ENCODE data around the gene ATXN2. TPM values are rescaled to one million over a fixed set of nuclear protein-coding genes. Genes with fewer than 3 reads are reported as not detected.
A peak's percentile ranks its signal among the peaks of the same experiment; 100 is the strongest.
"Not testable (repeated sequence)": the region's sequence is repeated elsewhere in the genome, so short reads cannot be mapped to it uniquely, and the experiment has no call there.

ATXN2 gene
- total RNA-seq, 2 experiments from 2014 or later: 36.1 to 81.4 TPM

- H4K20me1 ChIP-seq (ENCODE audit: insufficient read depth, low read length): peaks cover 11% of the 10 kb centered on the region
- H3K36me3 ChIP-seq (ENCODE audit: insufficient read depth, low read length): no peaks in the 10 kb centered on the region
- H2AFZ ChIP-seq (ENCODE audit: low read length): peak overlapping the region; percentile 58
- H3K4me3 ChIP-seq (ENCODE audit: low read depth, low read length, poor library complexity, severe bottlenecking): peak overlapping the region; percentile 93
- peaks cover 36% of the 10 kb centered on the region for H3K79me2 ChIP-seq (ENCODE audit: insufficient read depth, low read depth, low read length)
- H3K27ac ChIP-seq (ENCODE audit: low read depth, low read length, poor library complexity, severe bottlenecking): peak overlapping the region; percentile 84
- no peaks in the 10 kb centered on the region for H3K9me3 ChIP-seq (ENCODE audit: low read length)
- no peaks in the 10 kb centered on the region for H3K9me2 ChIP-seq (ENCODE audit: insufficient read depth, low read length)
- H3K4me1 ChIP-seq (ENCODE audit: insufficient read depth, low read length, poor library complexity, severe bottlenecking): peaks cover 50% of the 10 kb centered on the region
- TSS peak; percentile 95 for BruUV-seq (replicated peaks)
- ChIA-PET CTCF (ENCODE audit: unreplicated experiment) (interaction anchor here (0.6 to 3.3 kb wide), 3 partner anchors 41 to 1503 kb away, joined by 3 to 22 read pairs (median 6); no protein-coding TSS in a partner anchor), POLR2A (interaction anchor here (1.0 to 2.8 kb wide), 7 partner anchors 9 to 47 kb away, joined by 3 to 16 read pairs (median 5); no protein-coding TSS in a partner anchor)
- TF ChIP-seq, protein P1, sequence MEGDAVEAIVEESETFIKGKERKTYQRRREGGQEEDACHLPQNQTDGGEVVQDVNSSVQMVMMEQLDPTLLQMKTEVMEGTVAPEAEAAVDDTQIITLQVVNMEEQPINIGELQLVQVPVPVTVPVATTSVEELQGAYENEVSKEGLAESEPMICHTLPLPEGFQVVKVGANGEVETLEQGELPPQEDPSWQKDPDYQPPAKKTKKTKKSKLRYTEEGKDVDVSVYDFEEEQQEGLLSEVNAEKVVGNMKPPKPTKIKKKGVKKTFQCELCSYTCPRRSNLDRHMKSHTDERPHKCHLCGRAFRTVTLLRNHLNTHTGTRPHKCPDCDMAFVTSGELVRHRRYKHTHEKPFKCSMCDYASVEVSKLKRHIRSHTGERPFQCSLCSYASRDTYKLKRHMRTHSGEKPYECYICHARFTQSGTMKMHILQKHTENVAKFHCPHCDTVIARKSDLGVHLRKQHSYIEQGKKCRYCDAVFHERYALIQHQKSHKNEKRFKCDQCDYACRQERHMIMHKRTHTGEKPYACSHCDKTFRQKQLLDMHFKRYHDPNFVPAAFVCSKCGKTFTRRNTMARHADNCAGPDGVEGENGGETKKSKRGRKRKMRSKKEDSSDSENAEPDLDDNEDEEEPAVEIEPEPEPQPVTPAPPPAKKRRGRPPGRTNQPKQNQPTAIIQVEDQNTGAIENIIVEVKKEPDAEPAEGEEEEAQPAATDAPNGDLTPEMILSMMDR (conservative IDR thresholded peaks at IDR 0.05; ENCODE audit: low read length): no peak
- TF ChIP-seq EZH2phosphoT487 (IDR thresholded peaks at IDR 0.05; ENCODE audit: borderline replicate concordance, low read depth, low read length): no peak
- DNase-seq (ENCODE audit: low spot score): peak; percentile 81
- H3K4me2 ChIP-seq (ENCODE audit: low read length): peak overlapping the region; percentile 90
- intact Hi-C loops (cut with micrococcal nuclease; ENCODE audit: unreplicated experiment): loop anchor here (1.0 to 10.0 kb wide), 4 partner anchors 41 to 360 kb away; partner anchors contain the start of genes ACAD10, ALDH2, ATXN2 and BRAP
Measured at GRCh38 chr12:111404362-111405148, 194.6 kb downstream of the ATXN2 start.

DNA sequence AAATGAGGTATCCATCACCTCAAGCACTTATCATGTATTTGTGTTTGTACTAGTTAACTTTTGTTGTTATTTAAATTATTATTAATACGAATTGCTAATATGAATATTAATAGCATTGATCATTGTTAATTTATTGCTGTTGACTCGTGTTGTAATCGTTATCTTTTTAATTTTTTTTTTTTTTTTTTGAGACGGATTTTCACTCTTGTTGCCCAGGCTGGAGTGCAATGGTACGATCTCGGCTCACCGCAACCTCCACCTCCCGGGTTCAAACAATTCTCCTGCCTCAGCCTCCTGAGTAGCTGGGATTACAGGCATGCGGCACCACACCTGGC, 196.7 kb downstream of the ATXN2 start:
- ChIA-PET CTCF (ENCODE audit: unreplicated experiment) (interaction anchor here (3.3 kb wide), 1 partner anchor 49 kb away, joined by 22 read pairs; no protein-coding TSS in a partner anchor), POLR2A (interaction anchor here (0.6 to 0.7 kb wide), 2 partner anchors 34 to 398 kb away, joined by 3 read pairs; partner anchors contain the start of gene PHETA1)
- peaks cover 31% of the 10 kb centered on the region for H3K4me1 ChIP-seq (ENCODE audit: insufficient read depth, low read length, poor library complexity, severe bottlenecking)
- DNase-seq (ENCODE audit: low spot score); H3K9me2 ChIP-seq (ENCODE audit: insufficient read depth, low read length); BruUV-seq (replicated peaks); H4K20me1 ChIP-seq (ENCODE audit: insufficient read depth, low read length); H3K4me2 ChIP-seq (ENCODE audit: low read length); H3K36me3 ChIP-seq (ENCODE audit: insufficient read depth, low read length); H3K4me3 ChIP-seq (ENCODE audit: low read depth, low read length, poor library complexity, severe bottlenecking); H3K9me3 ChIP-seq (ENCODE audit: low read length): not testable (repeated sequence)
- H3K27ac ChIP-seq (ENCODE audit: low read depth, low read length, poor library complexity, severe bottlenecking): peak overlapping the region; percentile 84
- H3K79me2 ChIP-seq (ENCODE audit: insufficient read depth, low read depth, low read length): peaks cover 15% of the 10 kb centered on the region; the same call in 1 of the 2 replicates
- intact Hi-C loops (cut with micrococcal nuclease; ENCODE audit: unreplicated experiment): loop anchor here (10.0 kb wide), 2 partner anchors 282 to 362 kb away; partner anchors contain the start of genes ACAD10, ALDH2 and BRAP
- peak overlapping the region; percentile 94; the same call in 1 of the 2 replicates for H2AFZ ChIP-seq (ENCODE audit: low read length)

Small RNA genes lying within 50 kb of the gene (small RNA-seq; reads per million reads assigned to genes)
- gene RF00066: not detected

Other genes with a start within 250 kb of the ATXN2 start
- 0.70 and 0.73 TPM in 2 replicates for gene PHETA1, start 230.2 kb downstream of the ATXN2 start, total RNA-seq (2014; rRNA removed; shearing (Covaris generic))
- 2.7 TPM in 2 replicates for gene PHETA1, start 230.2 kb downstream of the ATXN2 start, total RNA-seq (2022)
- gene SH2B3, start 193.4 kb downstream of the ATXN2 start, total RNA-seq (2014; rRNA removed; shearing (Covaris generic)): 16.3 and 25.8 TPM in 2 replicates
- 45.9 and 51.3 TPM in 2 replicates for gene SH2B3, start 193.4 kb downstream of the ATXN2 start, total RNA-seq (2022)
- gene BRAP, start 86.6 kb upstream of the ATXN2 start, total RNA-seq (2014; rRNA removed; shearing (Covaris generic)): 14.2 and 15.4 TPM in 2 replicates
- gene BRAP, start 86.6 kb upstream of the ATXN2 start, total RNA-seq (2022): 19.7 and 22.7 TPM in 2 replicates
- 13.1 and 15.0 TPM in 2 replicates for gene ACAD10, start 86.7 kb upstream of the ATXN2 start, total RNA-seq (2014; rRNA removed; shearing (Covaris generic))
- gene ACAD10, start 86.7 kb upstream of the ATXN2 start, total RNA-seq (2022): 33.1 and 35.3 TPM in 2 replicates
- gene ALDH2, start 167.6 kb upstream of the ATXN2 start, total RNA-seq (2014; rRNA removed; shearing (Covaris generic)): 16.8 and 19.9 TPM in 2 replicates
- gene ALDH2, start 167.6 kb upstream of the ATXN2 start, total RNA-seq (2022): 16.5 and 17.3 TPM in 2 replicates
- 79.2 and 83.5 TPM in 2 replicates for gene MAPKAPK5, start 242.9 kb upstream of the ATXN2 start, total RNA-seq (2014; rRNA removed; shearing (Covaris generic))
- 74.6 and 76.5 TPM in 2 replicates for gene MAPKAPK5, start 242.9 kb upstream of the ATXN2 start, total RNA-seq (2022)